Nephron progenitor cell (in vitro differentiated cells): ENCODE data around the gene CTTNBP2.

Source experiments
- DNase-seq: peaks from one replicate; pipeline ENCODE4 v3.0.0; 2021
- H3K27ac Mint-ChIP-seq: 2 replicates; pipeline ENCODE4 v1.8.0; 2021; ENCODE audit warnings: mild to moderate bottlenecking, moderate library complexity, mixed read lengths
- H3K27me3 Mint-ChIP-seq: 2 replicates; pipeline ENCODE4 v1.8.0; 2021; ENCODE audit warnings: mild to moderate bottlenecking, low read depth, mixed read lengths; ENCODE audit not compliant: poor library complexity
- H3K36me3 Mint-ChIP-seq: 2 replicates; pipeline ENCODE4 v1.8.0; 2021; ENCODE audit warnings: low read depth, mixed read lengths
- H3K4me1 Mint-ChIP-seq: 2 replicates; pipeline ENCODE4 v1.8.0; 2021; ENCODE audit warnings: mixed read lengths
- H3K4me3 Mint-ChIP-seq: 2 replicates; pipeline ENCODE4 v1.8.0; 2021; ENCODE audit warnings: mild to moderate bottlenecking, moderate library complexity, mixed read lengths
- H3K9me3 Mint-ChIP-seq: 2 replicates; pipeline ENCODE4 v1.8.0; 2021; ENCODE audit warnings: mild to moderate bottlenecking, moderate library complexity, mixed read lengths
- CTCF ChIP-seq: fragments of 200-600 bp; sonication (generic); IDR thresholded peaks from 2 replicates; pipeline ENCODE4 v1.5.0; 2021; ENCODE audit warnings: antibody characterized with exemption

The CTTNBP2 gene

GRCh38 chr7:117872561-117873309 lies 506 bp downstream of the CTTNBP2 start:
- no peak for TF ChIP-seq CTCF
- Mint-ChIP-seq H3K27ac (peak overlapping the region; percentile 71), H3K36me3 (no peaks in the 10 kb centered on the region), H3K4me1 (peaks cover 79% of the 10 kb centered on the region), H3K9me3 (no peaks in the 10 kb centered on the region), H3K4me3 (peak overlapping the region; percentile 91), H3K27me3 (no peaks in the 10 kb centered on the region)
- DNase-seq = no peak

GRCh38 chr7:117871778-117872538 lies 1.3 kb downstream of the CTTNBP2 start:
- no peak for TF ChIP-seq CTCF
- Mint-ChIP-seq H3K4me3 (peak overlapping the region; percentile 91), H3K36me3 (no peaks in the 10 kb centered on the region), H3K27ac (peak overlapping the region; percentile 71), H3K4me1 (peaks cover 83% of the 10 kb centered on the region), H3K27me3 (no peaks in the 10 kb centered on the region), H3K9me3 (no peaks in the 10 kb centered on the region)
- DNase-seq = peak; percentile 51

DNA sequence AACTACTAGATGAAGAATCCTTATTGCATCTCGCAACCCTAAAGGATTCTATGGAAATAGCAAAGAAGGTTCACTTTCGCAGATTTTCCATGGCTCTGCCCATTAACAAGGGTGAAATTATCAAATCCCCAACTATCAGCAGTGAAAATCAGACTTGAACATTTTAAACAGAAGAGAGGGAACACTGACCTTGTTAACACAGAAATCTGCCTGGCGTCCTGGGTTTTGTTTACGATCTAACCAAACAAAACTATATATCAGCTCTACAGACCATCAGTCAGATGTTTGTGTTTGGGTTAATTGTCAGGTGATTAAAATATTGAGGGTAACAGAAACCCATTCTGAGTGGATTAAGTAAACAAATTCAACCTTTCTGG lies 1.9 kb downstream of the CTTNBP2 start:
- no peak for TF ChIP-seq CTCF
- no peaks in the 10 kb centered on the region for H3K9me3 Mint-ChIP-seq
- no peak for DNase-seq
- H3K36me3 Mint-ChIP-seq = no peaks in the 10 kb centered on the region
- peaks cover 86% of the 10 kb centered on the region for H3K4me1 Mint-ChIP-seq
- H3K27me3 Mint-ChIP-seq = no peaks in the 10 kb centered on the region
- H3K27ac Mint-ChIP-seq = no peak overlapping the region
- H3K4me3 Mint-ChIP-seq = peak overlapping the region; percentile 91

- TF ChIP-seq CTCF = no peak
- Mint-ChIP-seq H3K27ac (no peak overlapping the region), H3K9me3 (no peaks in the 10 kb centered on the region), H3K27me3 (no peaks in the 10 kb centered on the region), H3K36me3 (no peaks in the 10 kb centered on the region), H3K4me1 (peaks cover 85% of the 10 kb centered on the region), H3K4me3 (peak overlapping the region; percentile 91)
- no peak for DNase-seq
These were observed 2.7 kb downstream of the CTTNBP2 start for GRCh38 chr7:117870448-117871130.

- H3K36me3 Mint-ChIP-seq = no peaks in the 10 kb centered on the region
- H3K4me3 Mint-ChIP-seq = peak overlapping the region; percentile 54
- TF ChIP-seq CTCF = no peak
- DNase-seq = no peak
- H3K27ac Mint-ChIP-seq = no peak overlapping the region
- H3K4me1 Mint-ChIP-seq = peaks cover 73% of the 10 kb centered on the region
- H3K27me3 Mint-ChIP-seq = no peaks in the 10 kb centered on the region
- H3K9me3 Mint-ChIP-seq = no peaks in the 10 kb centered on the region
These were observed 3.9 kb downstream of the CTTNBP2 start for GRCh38 chr7:117869374-117869773.
